SK-N-SH (cell line): ENCODE data around the gene MLF2. TPM values are rescaled to one million over a fixed set of nuclear protein-coding genes. Genes with fewer than 3 reads are reported as not detected.

ENCODE experiments used
- CTCF ChIA-PET: fragments of 300-600, 350-600 bp; formaldehyde crosslinking; extraction: SDS; loops from one replicate; lab custom pipeline; 2021; lab: Yijun Ruan, JAX
- POLR2A ChIA-PET: fragments of 350-600 bp; sonication (Branson Sonifier 250); formaldehyde crosslinking; extraction: SDS; loops from one replicate; lab custom pipeline; 2020; ENCODE audit warnings: antibody characterized with exemption, inconsistent platforms; lab: Yijun Ruan, JAX
- DNase-seq: peaks from one replicate; pipeline ENCODE4 v3.0.0; 2012
- H2AFZ ChIP-seq: fragments of 200-600 bp; sonication (generic); 2 replicates; pipeline ENCODE4 v1.8.1; 2016; ENCODE audit warnings: antibody characterized with exemption, mild to moderate bottlenecking, low read depth
- H3F3A ChIP-seq: fragments of 200-600 bp; sonication (generic); replicated peaks from 2 replicates; pipeline ENCODE3; 2016; ENCODE audit warnings: antibody characterized with exemption, mild to moderate bottlenecking; ENCODE audit not compliant: insufficient read depth
- H3K27ac ChIP-seq, 2 experiments: fragments of 200-500 bp in 1 of 2; fragments of 200-600 bp in 1 of 2; sonication (Bioruptor generic) in 1 of 2; sonication (generic), shearing (Covaris generic) in 1 of 2; 2 replicates each; pipeline versions ENCODE4 v1.5.1 to v1.6.1; 2014 to 2016; ENCODE audit warnings: low read depth in 2 of 2, inconsistent platforms in 1 of 2, low read length in 1 of 2, mild to moderate bottlenecking in 1 of 2, mixed read lengths in 1 of 2
- H3K27me3 ChIP-seq: fragments of 200-600 bp; sonication (generic), shearing (Covaris generic); 2 replicates; pipeline ENCODE4 v1.6.1; 2016; ENCODE audit warnings: mixed run types; ENCODE audit not compliant: insufficient read depth
- H3K36me3 ChIP-seq, 2 experiments: fragments of 200-500 bp in 1 of 2; fragments of 200-600 bp in 1 of 2; sonication (Bioruptor generic) in 1 of 2; sonication (generic) in 1 of 2; replicated peaks in 1 of 2; 2 replicates each; pipeline versions ENCODE3 to v1.5.1; 2014 to 2016; ENCODE audit warnings: low read length in 1 of 2, mild to moderate bottlenecking in 1 of 2; ENCODE audit not compliant: insufficient read depth in 2 of 2, control insufficient read depth in 1 of 2
- H3K4me1 ChIP-seq, 2 experiments: fragments of 200-500 bp in 1 of 2; fragments of 200-600 bp in 1 of 2; sonication (Bioruptor generic) in 1 of 2; sonication (generic), shearing (Covaris generic) in 1 of 2; 2 replicates each; pipeline versions ENCODE4 v1.5.1 to v1.6.1; 2014 to 2016; ENCODE audit warnings: low read depth in 1 of 2, low read length in 1 of 2, mixed run types in 1 of 2; ENCODE audit not compliant: insufficient read depth in 2 of 2, control insufficient read depth in 1 of 2
- H3K4me2 ChIP-seq: fragments of 200-600 bp; sonication (generic), shearing (Covaris generic); 2 replicates; pipeline ENCODE4 v1.6.1; 2017; ENCODE audit warnings: mixed run types
- H3K4me3 ChIP-seq, 2 experiments: fragments of 200-500 bp in 1 of 2; fragments of 200-600 bp in 1 of 2; sonication (Bioruptor generic) in 1 of 2; sonication (generic), shearing (Covaris generic) in 1 of 2; 2 replicates each; pipeline versions ENCODE4 v1.5.1 to v1.8.1; 2014 to 2016; ENCODE audit warnings: low read depth in 2 of 2, inconsistent platforms in 1 of 2, low read length in 1 of 2, mild to moderate bottlenecking in 1 of 2, mixed read lengths in 1 of 2, moderate library complexity in 1 of 2
- H3K79me2 ChIP-seq: fragments of 200-600 bp; sonication (generic); 2 replicates; pipeline ENCODE4 v1.8.1; 2017; ENCODE audit warnings: mild to moderate bottlenecking; ENCODE audit not compliant: insufficient read depth
- H3K9ac ChIP-seq: fragments of 200-600 bp; sonication (generic); 2 replicates; pipeline ENCODE4 v1.6.1; 2017; ENCODE audit warnings: mixed run types
- H3K9me2 ChIP-seq: fragments of 200-600 bp; sonication (generic); 2 replicates; pipeline ENCODE4 v1.6.1; 2017; ENCODE audit warnings: mixed run types
- H3K9me3 ChIP-seq: fragments of 200-600 bp; sonication (generic); 2 replicates; pipeline ENCODE4 v1.6.1; 2017; ENCODE audit warnings: mixed run types, mild to moderate bottlenecking, moderate library complexity
- H4K20me1 ChIP-seq: fragments of 200-600 bp; sonication (generic); 2 replicates; pipeline ENCODE4 v1.6.1; 2017; ENCODE audit warnings: mild to moderate bottlenecking, mixed run types; ENCODE audit not compliant: insufficient read depth
- ELF1 ChIP-seq: IDR thresholded peaks from 2 replicates; pipeline ENCODE4 v1.4.0; 2012
- FOSL2 ChIP-seq: IDR thresholded peaks from 2 replicates; pipeline ENCODE4 v1.4.0; 2012; ENCODE audit warnings: low read depth, mild to moderate bottlenecking, moderate library complexity, borderline replicate concordance
- FOXJ3 ChIP-seq: sonication (generic); formaldehyde crosslinking; IDR thresholded peaks from 2 replicates; pipeline ENCODE4 v1.5.1; 2020; ENCODE audit warnings: mild to moderate bottlenecking, missing genetic modification reagents
- JUND ChIP-seq: IDR thresholded peaks from 2 replicates; pipeline ENCODE4 v1.4.0; 2012
- MAX ChIP-seq: IDR thresholded peaks from 2 replicates; pipeline ENCODE4 v1.4.0; 2012; ENCODE audit warnings: low read depth
- MEF2A ChIP-seq: IDR thresholded peaks from 2 replicates; pipeline ENCODE4 v1.4.0; 2012; ENCODE audit warnings: low read depth, borderline replicate concordance
- REST ChIP-seq: IDR thresholded peaks from 2 replicates; pipeline ENCODE4 v1.6.1; 2012; ENCODE audit warnings: mild to moderate bottlenecking, low read depth, low read length, moderate library complexity
- RXRA ChIP-seq: IDR thresholded peaks from 2 replicates; pipeline ENCODE4 v1.4.0; 2012; ENCODE audit warnings: low read depth, mild to moderate bottlenecking, borderline replicate concordance
- TAF1 ChIP-seq: IDR thresholded peaks from 2 replicates; pipeline ENCODE4 v1.6.1; 2012; ENCODE audit warnings: low read depth, mild to moderate bottlenecking, low read length, moderate library complexity, borderline replicate concordance
- USF1 ChIP-seq: IDR thresholded peaks from 2 replicates; pipeline ENCODE4 v1.4.0; 2012; ENCODE audit warnings: low read depth, borderline replicate concordance
- WGBS: methylation state at CpG from one replicate; pipeline ENCODE4 v1.1.6; 2017; ENCODE audit warnings: low lambda C conversion rate; 5-methylcytosine and 5-hydroxymethylcytosine counted together
- polyA plus RNA-seq, 3 experiments: library from polyadenylated mRNA; depleted of rRNA; stranded (reverse); fragments of >200 nt; gene quantifications; 2 replicates each; pipeline ENCODE4 v1.2.3, GENCODE V29; 2012
- TF ChIP-seq, protein P1 (sequence below): IDR thresholded peaks from 2 replicates; pipeline ENCODE4 v1.4.0; 2012; ENCODE audit warnings: low read depth, borderline replicate concordance

Gene MLF2
- polyA plus RNA-seq, 1 of the 3 experiments (the other 2 are of a cell fraction), result 535 TPM

DNA sequence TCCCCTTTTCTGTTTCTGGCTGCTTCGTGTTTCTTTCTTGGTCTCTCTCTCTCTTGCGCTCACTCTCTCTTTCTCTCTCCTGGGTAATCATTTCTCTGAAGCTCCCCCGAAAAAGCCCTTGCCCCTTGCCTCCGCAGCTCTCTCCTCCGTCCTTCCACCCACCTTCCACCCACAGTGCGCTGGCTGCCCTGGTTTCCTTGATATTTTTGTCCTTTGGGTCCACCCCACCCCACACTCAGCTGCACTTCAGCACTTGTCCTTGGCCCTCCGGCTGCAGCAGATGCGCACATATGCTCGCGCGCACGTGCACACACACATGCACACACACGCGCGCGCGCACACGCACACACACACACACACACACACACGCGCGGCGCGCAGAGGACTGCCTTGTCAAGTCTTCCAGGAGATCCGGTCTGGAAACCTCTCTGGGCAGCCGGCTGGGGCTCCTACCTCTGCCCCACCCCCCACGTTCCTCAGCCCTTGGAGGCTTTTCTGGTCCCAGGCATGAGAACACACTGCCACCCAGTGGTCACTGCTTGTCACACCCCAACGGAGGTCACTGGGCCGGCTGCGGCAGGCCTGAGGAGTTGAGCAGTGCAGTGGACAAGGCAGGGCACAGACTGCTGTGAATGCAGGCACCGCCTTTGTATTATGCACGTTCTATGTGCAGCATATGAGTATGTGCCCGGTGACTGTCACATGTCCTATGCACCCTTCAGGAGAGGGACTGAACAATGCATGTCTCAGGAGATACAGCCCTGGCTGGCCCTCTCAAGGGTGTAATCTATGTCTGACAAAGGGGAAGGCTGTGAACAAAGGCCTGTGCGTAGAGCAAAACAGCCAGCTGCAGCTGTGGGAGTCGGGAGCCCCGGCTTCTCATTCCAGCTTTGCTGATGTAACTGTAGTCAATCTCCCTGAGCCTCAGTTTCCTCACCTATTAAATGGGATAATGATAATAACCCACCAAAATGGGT lies 25.9 kb upstream of the MLF2 start (continued):
- TF ChIP-seq, protein P1, sequence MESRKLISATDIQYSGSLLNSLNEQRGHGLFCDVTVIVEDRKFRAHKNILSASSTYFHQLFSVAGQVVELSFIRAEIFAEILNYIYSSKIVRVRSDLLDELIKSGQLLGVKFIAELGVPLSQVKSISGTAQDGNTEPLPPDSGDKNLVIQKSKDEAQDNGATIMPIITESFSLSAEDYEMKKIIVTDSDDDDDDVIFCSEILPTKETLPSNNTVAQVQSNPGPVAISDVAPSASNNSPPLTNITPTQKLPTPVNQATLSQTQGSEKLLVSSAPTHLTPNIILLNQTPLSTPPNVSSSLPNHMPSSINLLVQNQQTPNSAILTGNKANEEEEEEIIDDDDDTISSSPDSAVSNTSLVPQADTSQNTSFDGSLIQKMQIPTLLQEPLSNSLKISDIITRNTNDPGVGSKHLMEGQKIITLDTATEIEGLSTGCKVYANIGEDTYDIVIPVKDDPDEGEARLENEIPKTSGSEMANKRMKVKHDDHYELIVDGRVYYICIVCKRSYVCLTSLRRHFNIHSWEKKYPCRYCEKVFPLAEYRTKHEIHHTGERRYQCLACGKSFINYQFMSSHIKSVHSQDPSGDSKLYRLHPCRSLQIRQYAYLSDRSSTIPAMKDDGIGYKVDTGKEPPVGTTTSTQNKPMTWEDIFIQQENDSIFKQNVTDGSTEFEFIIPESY, result no peak
- TF ChIP-seq FOXJ3 (CRISPR knock-in tag) (peak; percentile 70; the same call in 1 of the 2 replicates), REST (no peak)
- TF ChIP-seq, all 33 proteins: peak for 14

DNA sequence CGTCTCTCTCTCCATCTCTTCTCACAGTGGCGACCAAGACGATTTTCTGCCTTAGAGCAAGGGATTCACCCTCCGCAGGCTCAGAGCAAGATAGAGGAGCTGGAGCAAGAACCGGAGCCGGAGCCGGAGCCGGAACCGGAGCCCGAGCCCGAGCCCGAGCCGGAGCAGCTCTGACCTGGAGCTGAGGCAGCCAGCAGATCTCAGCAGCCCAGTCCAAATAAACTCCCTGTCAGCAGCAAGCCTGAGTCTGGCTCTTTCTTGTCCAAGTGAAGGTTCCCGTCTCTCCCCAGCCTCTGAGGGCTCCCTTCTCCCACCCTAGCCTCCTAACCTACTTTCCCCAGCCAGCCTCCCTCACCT lies 25.3 kb upstream of the MLF2 start:
- CTCF ChIA-PET, result interaction anchor here (0.6 to 15.2 kb wide), 27 partner anchors 9 to 164 kb away, joined by 3 to 343 read pairs (median 4); partner anchors contain the start of genes CD4, COPS7A, GPR162 and MLF2
- Histone ChIP-seq H3K9ac (no peak overlapping the region), H4K20me1 (no peaks in the 10 kb centered on the region)

More for the DNA sequence above, 25.3 kb upstream of the MLF2 start:
- WGBS, result 94% methylated on average over 8 of the region's 14 CpGs
- Histone ChIP-seq H3K4me2 (peak overlapping the region; percentile 79), H3K27me3 (no peaks in the 10 kb centered on the region), H3K9me2 (no peaks in the 10 kb centered on the region), H3K4me1 (peaks cover 0 to 8% of the 10 kb centered on the region in 2 experiments; a peak in 1 of 4 replicates), H3K9me3 (no peaks in the 10 kb centered on the region), H3K36me3 (peaks cover 4 to 5% of the 10 kb centered on the region in 2 experiments), H3F3A (peaks cover 7% of the 10 kb centered on the region), H2AFZ (no peak overlapping the region), H3K79me2 (no peaks in the 10 kb centered on the region), H3K27ac (peak overlapping the region; percentile 18 to 52; a peak in 3 of 4 replicates), H3K4me3 (peak overlapping the region in 1 of 2 experiments; percentile 59; a peak in 1 of 4 replicates)
- POLR2A ChIA-PET, result interaction anchor here (0.6 to 3.5 kb wide), 6 partner anchors 11 to 43 kb away, joined by 3 to 31 read pairs (median 4); partner anchors contain the start of genes GPR162, MLF2 and PTMS
- DNase-seq, result no peak
- no peak for TF ChIP-seq FOSL2
- no peak for TF ChIP-seq USF1
- no peak for TF ChIP-seq ELF1
- no peak for TF ChIP-seq TAF1
- TF ChIP-seq MEF2A, result no peak
- TF ChIP-seq RXRA, result no peak
- TF ChIP-seq MAX, result no peak
- no peak for TF ChIP-seq JUND
- TF ChIP-seq, protein P1, result no peak
